GM19099 (cell line): Measurements from ENCODE around the gene GAS6.

Experiments
- POLR2A ChIP-seq: IDR thresholded peaks from 3 replicates; pipeline ENCODE4 v1.6.1; 2011; ENCODE audit warnings: low read depth; ENCODE audit not compliant: insufficient read length; ENCODE audit errors: extremely low read depth

GAS6 gene

DNA sequence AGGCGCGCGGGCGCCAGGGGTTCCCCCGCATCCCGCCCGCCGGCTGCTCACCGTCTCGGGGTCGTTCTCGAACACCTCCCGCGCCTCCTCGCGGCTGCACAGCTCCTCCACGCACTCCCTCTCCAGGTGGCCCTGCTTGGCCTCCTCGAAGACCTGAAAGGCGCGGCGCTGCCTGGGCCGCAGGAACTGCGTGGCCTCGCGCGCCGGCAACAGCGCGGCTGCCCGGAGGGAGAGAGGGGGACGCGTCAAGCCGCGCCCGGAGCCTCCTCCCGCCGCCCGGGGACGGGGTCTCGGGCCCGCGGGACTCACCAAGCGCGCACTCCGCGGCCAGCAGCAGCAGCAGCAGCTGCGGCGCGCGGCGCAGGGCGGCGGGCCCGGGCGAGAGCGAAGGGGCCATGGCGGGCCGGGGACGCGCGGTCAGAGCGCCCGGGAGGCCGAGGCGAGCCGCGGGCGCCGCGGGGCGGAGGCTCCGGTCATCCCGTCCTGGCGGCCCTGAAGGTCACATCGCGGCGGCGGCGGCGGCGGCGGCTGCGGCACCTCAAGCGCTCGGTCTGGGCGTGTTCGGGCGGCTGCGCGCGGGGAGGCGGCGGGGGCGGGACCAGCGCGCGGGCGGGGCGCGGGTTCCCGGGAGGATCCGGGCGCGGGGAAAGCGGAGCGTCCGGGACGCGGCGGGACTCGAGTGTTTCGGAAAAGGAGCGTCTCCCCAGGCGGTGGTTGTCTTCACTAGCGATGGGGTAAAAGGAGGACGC is at the start of gene GAS6:
GAS6 (minus strand) TSS at position 553 of the 749 bp plus-strand sequence; CDS start at position 397, 156 bp downstream.
- no peak for TF ChIP-seq POLR2A

- TF ChIP-seq POLR2A, result no peak
These were observed 48.7 kb upstream of the GAS6 start for GRCh38 chr13:113912596-113912995.

DNA sequence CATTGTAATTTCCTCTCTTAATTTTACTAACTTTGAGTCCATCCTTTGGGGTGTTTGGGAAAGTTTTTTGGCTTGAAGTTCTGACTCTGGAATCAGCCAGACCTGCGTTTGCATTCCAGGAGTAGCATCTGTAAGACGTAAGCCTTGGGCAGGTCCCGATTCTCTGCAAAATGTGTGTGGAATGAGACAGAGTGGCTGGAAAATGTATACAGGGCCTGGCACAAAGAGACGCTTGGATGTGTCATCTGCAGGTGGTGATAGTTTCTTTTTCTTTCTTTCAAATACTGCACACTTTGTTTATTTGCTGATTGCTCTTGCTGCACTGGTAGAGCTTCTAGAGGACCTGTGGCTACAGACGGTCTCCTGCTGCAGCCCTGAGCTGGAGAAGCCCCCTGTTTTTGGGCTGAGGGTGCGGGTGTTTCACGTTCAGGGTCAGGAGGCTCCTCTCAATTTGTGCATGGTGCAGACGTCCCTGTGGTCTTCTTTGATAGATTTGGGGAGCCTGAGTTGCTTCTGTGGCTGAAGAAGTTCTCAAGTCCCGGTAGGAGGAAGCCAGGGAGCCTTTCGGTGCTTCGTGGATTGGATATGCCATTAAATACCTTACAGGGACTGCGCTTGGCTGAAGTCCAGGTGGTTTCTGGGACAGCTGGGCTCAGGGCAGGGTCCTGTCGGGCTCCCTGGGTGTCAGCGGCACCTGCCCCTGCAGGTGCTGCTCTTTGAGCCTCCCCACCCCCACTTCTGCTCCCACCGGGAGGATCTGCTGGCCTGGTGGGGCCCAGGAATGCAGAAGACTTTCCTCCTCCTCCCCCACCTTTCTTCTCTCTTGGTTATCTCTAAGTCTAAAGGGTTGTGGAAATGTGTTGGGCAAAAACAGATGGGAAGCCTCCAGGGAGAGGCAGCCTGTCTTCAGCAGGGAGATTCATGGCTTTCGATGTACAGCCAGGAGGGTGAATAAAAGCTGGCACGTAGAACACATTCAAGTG is 44.0 kb upstream of the GAS6 start:
- TF ChIP-seq POLR2A, result no peak

- TF ChIP-seq POLR2A, result no peak
These were observed 42.7 kb upstream of the GAS6 start for GRCh38 chr13:113906571-113906970.

GRCh38 chr13:113905942-113906341 is 42.1 kb upstream of the GAS6 start:
- no peak for TF ChIP-seq POLR2A

GRCh38 chr13:113905018-113905417 is 41.1 kb upstream of the GAS6 start:
- no peak for TF ChIP-seq POLR2A

GRCh38 chr13:113904411-113904810 is 40.5 kb upstream of the GAS6 start:
- TF ChIP-seq POLR2A, result no peak

DNA sequence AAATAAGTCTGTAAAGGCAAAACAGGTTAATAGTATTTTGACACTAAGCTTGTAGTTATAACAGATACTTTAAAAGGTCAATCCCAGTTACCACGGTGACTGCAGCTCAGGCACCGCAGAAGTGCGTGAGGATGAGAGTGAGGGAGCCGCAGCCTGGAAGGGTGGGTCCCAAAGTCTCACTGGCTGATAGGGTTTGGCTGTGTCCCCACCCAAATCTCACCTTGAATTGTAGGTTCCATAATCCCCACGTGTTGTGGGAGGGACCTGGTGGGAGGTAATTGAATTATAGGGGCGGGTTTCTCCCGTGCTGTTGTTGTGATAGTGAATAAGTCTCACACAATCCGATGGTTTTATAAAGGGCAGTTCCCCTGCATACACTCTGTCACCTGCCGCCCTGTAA is 40.0 kb upstream of the GAS6 start:
- no peak for TF ChIP-seq POLR2A

- TF ChIP-seq POLR2A, result no peak
These were observed 39.3 kb upstream of the GAS6 start for GRCh38 chr13:113902986-113903775.

DNA sequence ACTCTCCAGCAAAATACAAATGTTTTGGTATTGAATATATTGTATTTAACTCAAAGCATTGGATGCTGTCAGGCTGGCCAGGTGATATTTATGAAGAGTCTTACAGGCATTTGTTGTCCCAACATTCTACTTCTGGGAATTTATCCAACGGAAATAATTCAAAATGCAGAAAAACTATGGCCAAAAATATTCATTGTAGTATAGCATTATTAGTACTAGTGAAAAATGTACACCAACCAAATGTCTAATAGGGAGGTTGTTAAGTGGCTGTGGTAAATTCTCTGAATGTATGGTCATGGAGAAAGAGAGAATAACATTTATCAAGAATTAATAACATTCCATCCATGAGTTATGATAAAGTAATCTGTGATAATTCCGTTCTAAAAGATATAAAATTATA is 38.6 kb upstream of the GAS6 start:
- no peak for TF ChIP-seq POLR2A

DNA sequence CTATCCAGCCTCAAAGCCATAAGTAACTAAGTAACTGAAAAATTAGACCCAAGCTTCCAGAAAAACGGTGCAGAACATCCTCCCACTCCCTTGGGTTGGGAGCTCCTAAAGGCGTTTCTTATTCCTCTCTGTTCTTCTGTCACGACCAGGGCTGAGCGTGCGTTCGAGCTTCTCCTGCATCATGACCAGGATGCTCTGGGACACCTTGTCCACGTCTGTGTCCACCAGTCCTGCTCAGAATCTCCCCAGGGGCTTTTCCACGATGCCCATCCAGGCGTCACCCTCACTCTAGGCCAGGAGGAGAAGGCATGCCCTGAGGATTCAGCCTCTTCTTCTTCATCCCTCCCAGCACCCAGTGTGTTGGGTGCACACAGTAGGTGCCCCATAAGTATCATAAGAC is 37.8 kb upstream of the GAS6 start:
- TF ChIP-seq POLR2A, result no peak

DNA sequence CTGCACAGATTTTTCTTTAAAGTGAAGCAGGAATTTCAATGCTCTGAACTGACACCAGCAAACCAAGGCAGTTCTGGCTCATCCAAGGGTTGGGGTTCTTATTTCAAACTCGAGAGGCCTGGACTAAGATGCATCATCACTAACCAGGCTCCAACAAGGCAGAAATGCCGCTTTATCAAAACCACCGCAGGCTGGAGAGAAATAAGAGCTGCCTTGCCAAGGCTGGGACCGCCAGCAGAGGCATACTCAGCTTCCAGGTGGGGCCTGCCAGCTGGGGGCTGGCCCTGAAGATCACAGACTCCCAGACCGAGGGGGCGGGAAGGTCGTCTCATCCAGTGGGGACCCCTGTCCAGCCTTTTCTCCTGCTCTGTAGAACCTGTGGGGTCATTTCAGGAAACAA is 37.4 kb upstream of the GAS6 start:
- no peak for TF ChIP-seq POLR2A

GRCh38 chr13:113900646-113901045 is 36.8 kb upstream of the GAS6 start:
- no peak for TF ChIP-seq POLR2A

- no peak for TF ChIP-seq POLR2A
These were observed 34.5 kb upstream of the GAS6 start for GRCh38 chr13:113898391-113898790.

DNA sequence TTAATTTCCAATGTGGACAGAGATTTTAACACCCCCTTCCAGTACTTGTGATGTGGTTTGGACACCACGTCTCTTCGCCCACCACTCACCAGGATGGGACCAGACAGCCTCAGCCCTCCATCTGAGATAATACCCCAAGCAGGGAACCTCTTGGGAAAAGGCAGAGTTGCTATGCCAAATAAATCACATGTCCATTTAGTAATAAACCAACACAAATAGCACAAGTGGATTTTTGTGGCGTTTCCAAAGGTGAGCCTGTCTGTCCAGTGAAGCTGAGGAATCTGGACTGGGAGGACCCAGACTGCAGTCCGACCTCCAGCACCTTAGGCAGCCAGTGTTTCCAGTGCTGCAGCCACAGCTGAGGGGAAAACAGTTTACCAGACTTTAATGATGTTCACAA is 34.1 kb upstream of the GAS6 start:
- TF ChIP-seq POLR2A, result no peak
